ENCODE data around the gene PEX1.
"Not testable (repeated sequence)": the region's sequence is repeated elsewhere in the genome, so short reads cannot be mapped to it uniquely, and the experiment has no call there.

The PEX1 gene

GRCh38 chr7:92485974-92486373 lies 42.3 kb downstream of the PEX1 start:
- no peak overlapping the region for H3K18ac ChIP-seq (ENCODE audit: low read length)
- peaks cover 10 to 60% of the 10 kb centered on the region in 2 donors for H3K36me3 ChIP-seq (replicated peaks in 1 of 2; ENCODE audit: control insufficient read depth in 2 of 2, insufficient read depth in 2 of 2, low read length in 2 of 2)
- DNase-seq (ENCODE audit: low spot score): no peak
- H3K9ac ChIP-seq (ENCODE audit: low read depth, low read length, poor library complexity): no peak overlapping the region
- no peak overlapping the region for H3K4me3 ChIP-seq (ENCODE audit: low read length in 2 of 2)
- no peak overlapping the region for H4K8ac ChIP-seq (ENCODE audit: low read depth, low read length)
- H3K4me2 ChIP-seq (ENCODE audit: insufficient read depth, low read length, poor library complexity, severe bottlenecking): no peak overlapping the region
- H2BK5ac ChIP-seq (ENCODE audit: low read length): no peak overlapping the region
- H3K79me1 ChIP-seq (ENCODE audit: low read depth, low read length): no peaks in the 10 kb centered on the region
- H3K14ac ChIP-seq (ENCODE audit: low read length): no peak overlapping the region
- peak overlapping the region; percentile 81 for H3K23ac ChIP-seq (ENCODE audit: low read depth, low read length, poor library complexity)
- WGBS, 2 donors (ENCODE audit: extremely low coverage in 2 of 2, insufficient read length in 2 of 2, insufficient replicate concordance in 1 of 2): no CpG with 5 or more reads among the region's 2 CpGs
- H2BK120ac ChIP-seq (ENCODE audit: low read depth, low read length): no peak overlapping the region
- H3K4ac ChIP-seq (ENCODE audit: low read length): no peak overlapping the region
- no peaks in the 10 kb centered on the region for H3K27me3 ChIP-seq (ENCODE audit: control insufficient read depth in 3 of 3, insufficient read depth in 3 of 3, low read depth in 1 of 3, low read length in 3 of 3)
- no peak overlapping the region for H2BK12ac ChIP-seq (ENCODE audit: low read length)
- H2AFZ ChIP-seq (ENCODE audit: low read length): no peak overlapping the region
- H2BK15ac ChIP-seq (ENCODE audit: low read length): no peak overlapping the region
- H3K4me1 ChIP-seq (ENCODE audit: control insufficient read depth in 2 of 2, insufficient read depth in 1 of 2, low read depth in 1 of 2, low read length in 2 of 2): no peaks in the 10 kb centered on the region
- no peak overlapping the region for H3K27ac ChIP-seq (replicated peaks; ENCODE audit: low read length)
- no peak overlapping the region for H2AK5ac ChIP-seq (ENCODE audit: low read depth, low read length)
- peaks cover 0 to 2% of the 10 kb centered on the region in 2 donors for H3K9me3 ChIP-seq (replicated peaks in 1 of 2; ENCODE audit: control insufficient read depth in 2 of 2, insufficient read depth in 1 of 2, low read depth in 1 of 2, low read length in 2 of 2)
- no peak overlapping the region for H4K91ac ChIP-seq (ENCODE audit: low read depth, low read length, poor library complexity)

DNA sequence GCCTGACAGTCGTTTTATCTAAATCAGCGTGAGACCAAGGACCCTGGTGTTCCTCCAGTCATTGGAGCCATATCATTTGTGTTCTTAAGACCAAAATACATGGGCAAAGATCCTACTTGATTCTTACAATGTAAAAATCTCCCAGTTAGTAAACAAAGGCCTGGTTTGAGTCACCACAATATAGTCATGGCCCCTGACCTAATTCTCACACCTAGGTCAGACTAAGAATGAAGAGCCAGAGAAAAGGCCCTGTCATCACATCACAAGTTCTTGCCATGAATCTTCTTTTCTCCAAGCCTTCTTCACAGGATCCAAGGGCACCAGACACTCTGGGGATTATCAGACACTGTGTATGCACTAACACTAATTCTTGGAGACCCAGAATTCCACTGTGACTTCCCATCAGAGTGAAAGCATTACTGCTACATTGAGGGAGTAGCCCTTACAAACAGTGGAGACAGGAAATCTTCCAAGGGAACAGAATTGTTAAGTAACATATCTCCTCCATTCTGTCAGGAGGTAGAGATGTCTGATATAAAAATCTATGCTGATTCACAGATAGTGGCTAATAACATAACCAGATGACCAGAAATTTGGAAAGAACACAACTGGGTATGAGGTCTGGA lies 42.9 kb downstream of the PEX1 start:
- peaks cover 10 to 54% of the 10 kb centered on the region in 2 donors for H3K36me3 ChIP-seq (replicated peaks in 1 of 2; ENCODE audit: control insufficient read depth in 2 of 2, insufficient read depth in 2 of 2, low read length in 2 of 2)
- peaks cover 0 to 2% of the 10 kb centered on the region in 2 donors for H3K9me3 ChIP-seq (replicated peaks in 1 of 2; ENCODE audit: control insufficient read depth in 2 of 2, insufficient read depth in 1 of 2, low read depth in 1 of 2, low read length in 2 of 2)
- no peaks in the 10 kb centered on the region for H3K27me3 ChIP-seq (ENCODE audit: control insufficient read depth in 3 of 3, insufficient read depth in 3 of 3, low read depth in 1 of 3, low read length in 3 of 3)
- H3K4me3 ChIP-seq (ENCODE audit: low read length in 2 of 2): no peak overlapping the region
- no peak overlapping the region for H3K27ac ChIP-seq (replicated peaks; ENCODE audit: low read length)
- H2BK12ac ChIP-seq (ENCODE audit: low read length): no peak overlapping the region
- H4K91ac ChIP-seq (ENCODE audit: low read depth, low read length, poor library complexity): no peak overlapping the region
- H4K8ac ChIP-seq (ENCODE audit: low read depth, low read length): no peak overlapping the region
- H2BK120ac ChIP-seq (ENCODE audit: low read depth, low read length): no peak overlapping the region
- no peak overlapping the region for H2BK15ac ChIP-seq (ENCODE audit: low read length)
- H3K18ac ChIP-seq (ENCODE audit: low read length): no peak overlapping the region
- no peak overlapping the region for H3K9ac ChIP-seq (ENCODE audit: low read depth, low read length, poor library complexity)
- no peak for DNase-seq (ENCODE audit: low spot score)
- no peak overlapping the region for H3K4me2 ChIP-seq (ENCODE audit: insufficient read depth, low read length, poor library complexity, severe bottlenecking)
- H3K14ac ChIP-seq (ENCODE audit: low read length): no peak overlapping the region
- H3K79me1 ChIP-seq (ENCODE audit: low read depth, low read length): no peaks in the 10 kb centered on the region
- H3K4me1 ChIP-seq (ENCODE audit: control insufficient read depth in 2 of 2, insufficient read depth in 1 of 2, low read depth in 1 of 2, low read length in 2 of 2): no peaks in the 10 kb centered on the region
- WGBS, 2 donors (ENCODE audit: extremely low coverage in 2 of 2, insufficient read length in 2 of 2, insufficient replicate concordance in 1 of 2): no CpG with 5 or more reads among the region's 2 CpGs
- no peak overlapping the region for H2BK5ac ChIP-seq (ENCODE audit: low read length)
- H3K23ac ChIP-seq (ENCODE audit: low read depth, low read length, poor library complexity): no peak overlapping the region
- H2AK5ac ChIP-seq (ENCODE audit: low read depth, low read length): no peak overlapping the region
- H2AFZ ChIP-seq (ENCODE audit: low read length): no peak overlapping the region
- H3K4ac ChIP-seq (ENCODE audit: low read length): no peak overlapping the region

DNA sequence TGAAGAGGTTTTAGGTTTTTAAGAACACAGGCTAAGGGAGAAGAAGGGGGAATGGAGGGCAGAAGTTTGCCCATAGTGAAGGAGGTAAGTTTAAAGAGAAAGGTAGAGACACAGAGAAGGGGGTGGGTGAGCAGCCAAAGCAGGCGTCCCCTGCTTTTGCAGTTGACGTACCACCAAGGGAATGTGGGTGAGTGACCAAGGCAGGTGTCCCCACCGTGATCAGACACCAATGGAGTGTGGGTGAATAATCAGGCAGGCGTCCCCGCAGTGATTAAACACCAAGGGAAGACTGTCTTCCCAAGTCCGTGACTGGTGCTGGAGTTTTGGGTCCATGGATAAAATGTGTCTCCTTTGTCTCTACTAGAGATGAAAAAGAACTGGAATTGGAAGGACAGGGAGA lies 44.1 kb downstream of the PEX1 start:
- not testable (repeated sequence) for H2BK12ac ChIP-seq (ENCODE audit: low read length); DNase-seq (ENCODE audit: low spot score); H2BK120ac ChIP-seq (ENCODE audit: low read depth, low read length); H2BK15ac ChIP-seq (ENCODE audit: low read length); H3K27me3 ChIP-seq (ENCODE audit: control insufficient read depth in 3 of 3, insufficient read depth in 3 of 3, low read depth in 1 of 3, low read length in 3 of 3); H2AFZ ChIP-seq (ENCODE audit: low read length); H3K4ac ChIP-seq (ENCODE audit: low read length); H3K14ac ChIP-seq (ENCODE audit: low read length); H4K8ac ChIP-seq (ENCODE audit: low read depth, low read length); H3K9ac ChIP-seq (ENCODE audit: low read depth, low read length, poor library complexity); H3K79me1 ChIP-seq (ENCODE audit: low read depth, low read length); H3K9me3 ChIP-seq (replicated peaks in 1 of 2; ENCODE audit: control insufficient read depth in 2 of 2, insufficient read depth in 1 of 2, low read depth in 1 of 2, low read length in 2 of 2); H3K18ac ChIP-seq (ENCODE audit: low read length); H2AK5ac ChIP-seq (ENCODE audit: low read depth, low read length); H3K23ac ChIP-seq (ENCODE audit: low read depth, low read length, poor library complexity); H3K27ac ChIP-seq (replicated peaks; ENCODE audit: low read length); H3K4me1 ChIP-seq (ENCODE audit: control insufficient read depth in 2 of 2, insufficient read depth in 1 of 2, low read depth in 1 of 2, low read length in 2 of 2); H3K4me2 ChIP-seq (ENCODE audit: insufficient read depth, low read length, poor library complexity, severe bottlenecking); H4K91ac ChIP-seq (ENCODE audit: low read depth, low read length, poor library complexity); H3K4me3 ChIP-seq (ENCODE audit: low read length in 2 of 2); H2BK5ac ChIP-seq (ENCODE audit: low read length)
- H3K36me3 ChIP-seq (replicated peaks in 1 of 2; ENCODE audit: control insufficient read depth in 2 of 2, insufficient read depth in 2 of 2, low read length in 2 of 2): peaks cover 7 to 42% of the 10 kb centered on the region in 2 donors
- WGBS, 2 donors (ENCODE audit: extremely low coverage in 2 of 2, insufficient read length in 2 of 2, insufficient replicate concordance in 1 of 2): no CpG with 5 or more reads among the region's 6 CpGs

GRCh38 chr7:92483624-92484023 lies 44.7 kb downstream of the PEX1 start:
- not testable (repeated sequence) for H3K18ac ChIP-seq (ENCODE audit: low read length); H4K91ac ChIP-seq (ENCODE audit: low read depth, low read length, poor library complexity); H2BK15ac ChIP-seq (ENCODE audit: low read length); H2AFZ ChIP-seq (ENCODE audit: low read length); H3K79me1 ChIP-seq (ENCODE audit: low read depth, low read length); H3K4ac ChIP-seq (ENCODE audit: low read length); H3K27me3 ChIP-seq (ENCODE audit: control insufficient read depth in 3 of 3, insufficient read depth in 3 of 3, low read depth in 1 of 3, low read length in 3 of 3); H3K14ac ChIP-seq (ENCODE audit: low read length); H3K27ac ChIP-seq (replicated peaks; ENCODE audit: low read length); H2BK12ac ChIP-seq (ENCODE audit: low read length); H2AK5ac ChIP-seq (ENCODE audit: low read depth, low read length); H3K4me1 ChIP-seq (ENCODE audit: control insufficient read depth in 2 of 2, insufficient read depth in 1 of 2, low read depth in 1 of 2, low read length in 2 of 2); H3K4me3 ChIP-seq (ENCODE audit: low read length in 2 of 2); H3K4me2 ChIP-seq (ENCODE audit: insufficient read depth, low read length, poor library complexity, severe bottlenecking); H2BK120ac ChIP-seq (ENCODE audit: low read depth, low read length); H3K9me3 ChIP-seq (replicated peaks in 1 of 2; ENCODE audit: control insufficient read depth in 2 of 2, insufficient read depth in 1 of 2, low read depth in 1 of 2, low read length in 2 of 2); H2BK5ac ChIP-seq (ENCODE audit: low read length); DNase-seq (ENCODE audit: low spot score); H3K9ac ChIP-seq (ENCODE audit: low read depth, low read length, poor library complexity); H4K8ac ChIP-seq (ENCODE audit: low read depth, low read length); H3K23ac ChIP-seq (ENCODE audit: low read depth, low read length, poor library complexity)
- H3K36me3 ChIP-seq (replicated peaks in 1 of 2; ENCODE audit: control insufficient read depth in 2 of 2, insufficient read depth in 2 of 2, low read length in 2 of 2): peaks cover 6 to 36% of the 10 kb centered on the region in 2 donors
- no CpG with 5 or more reads among the region's 6 CpGs for WGBS, 2 donors (ENCODE audit: extremely low coverage in 2 of 2, insufficient read length in 2 of 2, insufficient replicate concordance in 1 of 2)

Measured in neuronal stem cell (in vitro differentiated cells).